ENCODE results near the gene EID1.
"Not testable (repeated sequence)": the region's sequence is repeated elsewhere in the genome, so short reads cannot be mapped to it uniquely, and the experiment has no call there.

EID1 gene

GRCh38 chr15:48896869-48897814 is 19.2 kb downstream of the EID1 start:
- Histone ChIP-seq H3K27me3 (ENCODE audit: control insufficient read depth, insufficient read depth, low read length) (no peaks in the 10 kb centered on the region), H3K4me1 (ENCODE audit: control insufficient read depth, insufficient read depth, low read length) (no peaks in the 10 kb centered on the region), H3K9ac (ENCODE audit: low read length) (no peak overlapping the region), H3K27ac (ENCODE audit: low read depth, low read length) (peak overlapping the region; percentile 49), H3K36me3 (ENCODE audit: control insufficient read depth, insufficient read depth, low read length) (no peaks in the 10 kb centered on the region), H3K4me3 (ENCODE audit: low read length) (no peak overlapping the region)

- H3K27ac ChIP-seq (ENCODE audit: low read depth, low read length) = peak overlapping the region; percentile 46
- H3K4me3 ChIP-seq (ENCODE audit: low read length) = no peak overlapping the region
- H3K27me3 ChIP-seq (ENCODE audit: control insufficient read depth, insufficient read depth, low read length) = no peaks in the 10 kb centered on the region
- H3K36me3 ChIP-seq (ENCODE audit: control insufficient read depth, insufficient read depth, low read length) = no peaks in the 10 kb centered on the region
- no peak overlapping the region for H3K9ac ChIP-seq (ENCODE audit: low read length)
- H3K4me1 ChIP-seq (ENCODE audit: control insufficient read depth, insufficient read depth, low read length) = no peaks in the 10 kb centered on the region
These were observed 20.1 kb downstream of the EID1 start for GRCh38 chr15:48898032-48898431.

GRCh38 chr15:48898446-48898845 is 20.5 kb downstream of the EID1 start:
- Histone ChIP-seq H3K4me1 (ENCODE audit: control insufficient read depth, insufficient read depth, low read length) (no peaks in the 10 kb centered on the region), H3K9ac (ENCODE audit: low read length) (no peak overlapping the region), H3K4me3 (ENCODE audit: low read length) (no peak overlapping the region), H3K27ac (ENCODE audit: low read depth, low read length) (peak overlapping the region; percentile 46), H3K36me3 (ENCODE audit: control insufficient read depth, insufficient read depth, low read length) (no peaks in the 10 kb centered on the region), H3K27me3 (ENCODE audit: control insufficient read depth, insufficient read depth, low read length) (no peaks in the 10 kb centered on the region)

- Histone ChIP-seq H3K9ac (ENCODE audit: low read length) (no peak overlapping the region), H3K27me3 (ENCODE audit: control insufficient read depth, insufficient read depth, low read length) (no peaks in the 10 kb centered on the region), H3K4me3 (ENCODE audit: low read length) (no peak overlapping the region), H3K27ac (ENCODE audit: low read depth, low read length) (no peak overlapping the region), H3K4me1 (ENCODE audit: control insufficient read depth, insufficient read depth, low read length) (no peaks in the 10 kb centered on the region), H3K36me3 (ENCODE audit: control insufficient read depth, insufficient read depth, low read length) (no peaks in the 10 kb centered on the region)
These were observed 21.9 kb downstream of the EID1 start for GRCh38 chr15:48899793-48900192.

GRCh38 chr15:48904758-48905157 is 26.8 kb downstream of the EID1 start:
- no peaks in the 10 kb centered on the region for H3K4me1 ChIP-seq (ENCODE audit: control insufficient read depth, insufficient read depth, low read length)
- H3K9ac ChIP-seq (ENCODE audit: low read length) = no peak overlapping the region
- H3K36me3 ChIP-seq (ENCODE audit: control insufficient read depth, insufficient read depth, low read length) = no peaks in the 10 kb centered on the region

GRCh38 chr15:48905216-48905615 is 27.3 kb downstream of the EID1 start:
- Histone ChIP-seq H3K4me3 (ENCODE audit: low read length) (no peak overlapping the region), H3K9ac (ENCODE audit: low read length) (no peak overlapping the region), H3K27ac (ENCODE audit: low read depth, low read length) (no peak overlapping the region), H3K4me1 (ENCODE audit: control insufficient read depth, insufficient read depth, low read length) (no peaks in the 10 kb centered on the region), H3K36me3 (ENCODE audit: control insufficient read depth, insufficient read depth, low read length) (no peaks in the 10 kb centered on the region), H3K27me3 (ENCODE audit: control insufficient read depth, insufficient read depth, low read length) (no peaks in the 10 kb centered on the region)

More at GRCh38 chr15:48904758-48905157, 26.8 kb downstream of the EID1 start:
- H3K4me3 ChIP-seq (ENCODE audit: low read length) = no peak overlapping the region
- H3K27me3 ChIP-seq (ENCODE audit: control insufficient read depth, insufficient read depth, low read length) = no peaks in the 10 kb centered on the region
- no peak overlapping the region for H3K27ac ChIP-seq (ENCODE audit: low read depth, low read length)

GRCh38 chr15:48905847-48906246 is 27.9 kb downstream of the EID1 start:
- Histone ChIP-seq H3K4me3 (ENCODE audit: low read length) (no peak overlapping the region), H3K27me3 (ENCODE audit: control insufficient read depth, insufficient read depth, low read length) (no peaks in the 10 kb centered on the region), H3K9ac (ENCODE audit: low read length) (no peak overlapping the region), H3K4me1 (ENCODE audit: control insufficient read depth, insufficient read depth, low read length) (no peaks in the 10 kb centered on the region), H3K27ac (ENCODE audit: low read depth, low read length) (no peak overlapping the region), H3K36me3 (ENCODE audit: control insufficient read depth, insufficient read depth, low read length) (no peaks in the 10 kb centered on the region)

- not testable (repeated sequence) for H3K4me3 ChIP-seq (ENCODE audit: low read length); H3K9ac ChIP-seq (ENCODE audit: low read length); H3K36me3 ChIP-seq (ENCODE audit: control insufficient read depth, insufficient read depth, low read length); H3K27ac ChIP-seq (ENCODE audit: low read depth, low read length); H3K27me3 ChIP-seq (ENCODE audit: control insufficient read depth, insufficient read depth, low read length); H3K4me1 ChIP-seq (ENCODE audit: control insufficient read depth, insufficient read depth, low read length)
These were observed 31.4 kb downstream of the EID1 start for GRCh38 chr15:48909313-48909712.

GRCh38 chr15:48910554-48910953 is 32.6 kb downstream of the EID1 start:
- H3K9ac ChIP-seq (ENCODE audit: low read length); H3K27ac ChIP-seq (ENCODE audit: low read depth, low read length); H3K36me3 ChIP-seq (ENCODE audit: control insufficient read depth, insufficient read depth, low read length); H3K4me3 ChIP-seq (ENCODE audit: low read length); H3K4me1 ChIP-seq (ENCODE audit: control insufficient read depth, insufficient read depth, low read length); H3K27me3 ChIP-seq (ENCODE audit: control insufficient read depth, insufficient read depth, low read length): not testable (repeated sequence)

GRCh38 chr15:48913141-48913540 is 35.2 kb downstream of the EID1 start:
- Histone ChIP-seq H3K4me1 (ENCODE audit: control insufficient read depth, insufficient read depth, low read length) (peaks cover 3% of the 10 kb centered on the region), H3K36me3 (ENCODE audit: control insufficient read depth, insufficient read depth, low read length) (no peaks in the 10 kb centered on the region), H3K4me3 (ENCODE audit: low read length) (no peak overlapping the region), H3K27me3 (ENCODE audit: control insufficient read depth, insufficient read depth, low read length) (no peaks in the 10 kb centered on the region), H3K9ac (ENCODE audit: low read length) (no peak overlapping the region), H3K27ac (ENCODE audit: low read depth, low read length) (no peak overlapping the region)

- Histone ChIP-seq H3K9ac (ENCODE audit: low read length) (no peak overlapping the region), H3K27me3 (ENCODE audit: control insufficient read depth, insufficient read depth, low read length) (no peaks in the 10 kb centered on the region), H3K27ac (ENCODE audit: low read depth, low read length) (no peak overlapping the region), H3K4me3 (ENCODE audit: low read length) (no peak overlapping the region), H3K4me1 (ENCODE audit: control insufficient read depth, insufficient read depth, low read length) (peaks cover 3% of the 10 kb centered on the region), H3K36me3 (ENCODE audit: control insufficient read depth, insufficient read depth, low read length) (no peaks in the 10 kb centered on the region)
These were observed 36.8 kb downstream of the EID1 start for GRCh38 chr15:48914717-48915116.

- Histone ChIP-seq H3K27ac (ENCODE audit: low read depth, low read length) (no peak overlapping the region), H3K4me3 (ENCODE audit: low read length) (no peak overlapping the region), H3K36me3 (ENCODE audit: control insufficient read depth, insufficient read depth, low read length) (no peaks in the 10 kb centered on the region), H3K27me3 (ENCODE audit: control insufficient read depth, insufficient read depth, low read length) (no peaks in the 10 kb centered on the region), H3K4me1 (ENCODE audit: control insufficient read depth, insufficient read depth, low read length) (peaks cover 3% of the 10 kb centered on the region), H3K9ac (ENCODE audit: low read length) (no peak overlapping the region)
These were observed 37.9 kb downstream of the EID1 start for GRCh38 chr15:48915861-48916260.

- H3K27ac ChIP-seq (ENCODE audit: low read depth, low read length) = no peak overlapping the region
- no peaks in the 10 kb centered on the region for H3K36me3 ChIP-seq (ENCODE audit: control insufficient read depth, insufficient read depth, low read length)
- H3K27me3 ChIP-seq (ENCODE audit: control insufficient read depth, insufficient read depth, low read length) = no peaks in the 10 kb centered on the region
These were observed 38.8 kb downstream of the EID1 start for GRCh38 chr15:48916721-48917120.

More at GRCh38 chr15:48916721-48917120, 38.8 kb downstream of the EID1 start:
- peaks cover 3% of the 10 kb centered on the region for H3K4me1 ChIP-seq (ENCODE audit: control insufficient read depth, insufficient read depth, low read length)
- H3K9ac ChIP-seq (ENCODE audit: low read length) = no peak overlapping the region
- H3K4me3 ChIP-seq (ENCODE audit: low read length) = no peak overlapping the region
